GM21528 (cell line): ENCODE measurements around the gene POTEJ.
"Not testable (repeated sequence)": the region's sequence is repeated elsewhere in the genome, so short reads cannot be mapped to it uniquely, and the experiment has no call there.

Experiments used
- ATAC-seq: cut with Tn5 transposase; IDR thresholded peaks from one replicate; pipeline ENCODE4 v1.9.1; 2021; ENCODE audit warnings: mild to moderate bottlenecking, moderate library complexity; ENCODE audit not compliant: unreplicated experiment, low FRiP score

Gene POTEJ

GRCh38 chr2:130611140-130611539 lies at the start of gene POTEJ:
TSS of gene POTEJ (plus strand) at chr2:130611440. CDS start at chr2:130611533, 93 bp downstream.
- not testable (repeated sequence) for ATAC-seq

GRCh38 chr2:130566165-130566564 lies 45.1 kb upstream of the POTEJ start:
- ATAC-seq, result not testable (repeated sequence)

- ATAC-seq, result not testable (repeated sequence)
Measured at GRCh38 chr2:130571929-130572328, 39.3 kb upstream of the POTEJ start.

GRCh38 chr2:130574230-130574629 lies 37.0 kb upstream of the POTEJ start:
- not testable (repeated sequence) for ATAC-seq

GRCh38 chr2:130576209-130576784 lies 34.9 kb upstream of the POTEJ start:
- not testable (repeated sequence) for ATAC-seq

GRCh38 chr2:130577559-130577958 lies 33.7 kb upstream of the POTEJ start:
- not testable (repeated sequence) for ATAC-seq

GRCh38 chr2:130579121-130579520 lies 32.1 kb upstream of the POTEJ start:
- not testable (repeated sequence) for ATAC-seq

- not testable (repeated sequence) for ATAC-seq
Measured at GRCh38 chr2:130581491-130581890, 29.7 kb upstream of the POTEJ start.

GRCh38 chr2:130582970-130583369 lies 28.3 kb upstream of the POTEJ start:
- ATAC-seq, result not testable (repeated sequence)

GRCh38 chr2:130583582-130583981 lies 27.7 kb upstream of the POTEJ start:
- ATAC-seq, result not testable (repeated sequence)

- ATAC-seq, result not testable (repeated sequence)
Measured at GRCh38 chr2:130584726-130585125, 26.5 kb upstream of the POTEJ start.

GRCh38 chr2:130588688-130589458 lies 22.4 kb upstream of the POTEJ start:
- not testable (repeated sequence) for ATAC-seq

GRCh38 chr2:130590170-130590841 lies 20.9 kb upstream of the POTEJ start:
- ATAC-seq, result not testable (repeated sequence)

- ATAC-seq, result not testable (repeated sequence)
Measured at GRCh38 chr2:130590842-130591359, 20.3 kb upstream of the POTEJ start.

GRCh38 chr2:130592791-130593414 lies 18.3 kb upstream of the POTEJ start:
- ATAC-seq, result not testable (repeated sequence)

GRCh38 chr2:130594011-130594410 lies 17.2 kb upstream of the POTEJ start:
- not testable (repeated sequence) for ATAC-seq

- not testable (repeated sequence) for ATAC-seq
Measured at GRCh38 chr2:130596757-130597156, 14.5 kb upstream of the POTEJ start.

GRCh38 chr2:130597994-130598393 lies 13.2 kb upstream of the POTEJ start:
- ATAC-seq, result not testable (repeated sequence)

GRCh38 chr2:130598463-130598862 lies 12.8 kb upstream of the POTEJ start:
- ATAC-seq, result not testable (repeated sequence)

- not testable (repeated sequence) for ATAC-seq
Measured at GRCh38 chr2:130599393-130599792, 11.8 kb upstream of the POTEJ start, which contains the start of gene CFC1. TSS of gene CFC1 (minus strand) at chr2:130599575. CDS start at chr2:130599287, 288 bp downstream.
